ENCODE data around the gene PSAT1.

PSAT1 gene

DNA sequence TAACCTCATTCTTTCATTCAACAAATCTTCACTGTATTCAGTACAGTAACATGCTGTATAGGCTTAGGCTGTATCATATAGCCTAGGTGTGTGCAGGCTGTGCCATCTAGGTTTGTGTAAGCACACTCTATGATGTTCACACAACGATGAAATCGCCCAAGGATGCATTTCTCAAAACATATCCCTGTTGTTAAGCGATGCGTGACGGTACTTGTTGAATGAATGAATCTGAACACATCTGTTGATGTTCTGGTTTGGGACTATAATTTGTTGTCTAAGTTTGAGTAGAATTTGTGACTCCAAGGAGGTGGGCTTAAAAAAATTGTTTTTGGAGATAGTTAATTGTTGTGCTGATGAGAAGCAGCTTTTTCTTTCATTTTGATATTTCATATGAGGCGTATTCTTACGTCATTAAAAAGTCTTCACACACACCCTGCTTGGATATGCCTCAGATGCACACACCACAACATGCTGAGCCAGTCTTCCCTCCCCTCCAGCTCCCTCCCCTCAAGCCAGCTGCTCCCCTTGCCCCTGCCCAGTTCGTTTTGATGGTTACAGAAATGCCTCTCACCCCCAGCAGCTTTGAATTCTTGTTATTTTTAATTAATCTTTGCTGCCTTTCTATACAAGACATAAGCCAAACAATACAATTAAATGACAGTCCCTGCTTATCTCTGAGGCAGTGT is 5.5 kb upstream of the PSAT1 start:
- TF ChIP-seq FOXP2 (optimal IDR thresholded peaks at IDR 0.05; ENCODE audit: borderline replicate concordance, extremely low read depth, extremely low read length, insufficient read depth) (no peak), TAF1 (IDR thresholded peaks at IDR 0.05; ENCODE audit: borderline replicate concordance, insufficient read depth, low read length) (no peak), POLR2AphosphoS5 (IDR thresholded peaks at IDR 0.05; ENCODE audit: low read depth, low read length) (no peak), SIN3A (IDR thresholded peaks at IDR 0.05; ENCODE audit: borderline replicate concordance, insufficient read depth, low read length) (no peak)
- TF ChIP-seq, protein P1, sequence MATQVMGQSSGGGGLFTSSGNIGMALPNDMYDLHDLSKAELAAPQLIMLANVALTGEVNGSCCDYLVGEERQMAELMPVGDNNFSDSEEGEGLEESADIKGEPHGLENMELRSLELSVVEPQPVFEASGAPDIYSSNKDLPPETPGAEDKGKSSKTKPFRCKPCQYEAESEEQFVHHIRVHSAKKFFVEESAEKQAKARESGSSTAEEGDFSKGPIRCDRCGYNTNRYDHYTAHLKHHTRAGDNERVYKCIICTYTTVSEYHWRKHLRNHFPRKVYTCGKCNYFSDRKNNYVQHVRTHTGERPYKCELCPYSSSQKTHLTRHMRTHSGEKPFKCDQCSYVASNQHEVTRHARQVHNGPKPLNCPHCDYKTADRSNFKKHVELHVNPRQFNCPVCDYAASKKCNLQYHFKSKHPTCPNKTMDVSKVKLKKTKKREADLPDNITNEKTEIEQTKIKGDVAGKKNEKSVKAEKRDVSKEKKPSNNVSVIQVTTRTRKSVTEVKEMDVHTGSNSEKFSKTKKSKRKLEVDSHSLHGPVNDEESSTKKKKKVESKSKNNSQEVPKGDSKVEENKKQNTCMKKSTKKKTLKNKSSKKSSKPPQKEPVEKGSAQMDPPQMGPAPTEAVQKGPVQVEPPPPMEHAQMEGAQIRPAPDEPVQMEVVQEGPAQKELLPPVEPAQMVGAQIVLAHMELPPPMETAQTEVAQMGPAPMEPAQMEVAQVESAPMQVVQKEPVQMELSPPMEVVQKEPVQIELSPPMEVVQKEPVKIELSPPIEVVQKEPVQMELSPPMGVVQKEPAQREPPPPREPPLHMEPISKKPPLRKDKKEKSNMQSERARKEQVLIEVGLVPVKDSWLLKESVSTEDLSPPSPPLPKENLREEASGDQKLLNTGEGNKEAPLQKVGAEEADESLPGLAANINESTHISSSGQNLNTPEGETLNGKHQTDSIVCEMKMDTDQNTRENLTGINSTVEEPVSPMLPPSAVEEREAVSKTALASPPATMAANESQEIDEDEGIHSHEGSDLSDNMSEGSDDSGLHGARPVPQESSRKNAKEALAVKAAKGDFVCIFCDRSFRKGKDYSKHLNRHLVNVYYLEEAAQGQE (IDR thresholded peaks at IDR 0.05; ENCODE audit: insufficient read depth in 1 of 2, low read depth in 2 of 2, low read length in 2 of 2) = no peak

DNA sequence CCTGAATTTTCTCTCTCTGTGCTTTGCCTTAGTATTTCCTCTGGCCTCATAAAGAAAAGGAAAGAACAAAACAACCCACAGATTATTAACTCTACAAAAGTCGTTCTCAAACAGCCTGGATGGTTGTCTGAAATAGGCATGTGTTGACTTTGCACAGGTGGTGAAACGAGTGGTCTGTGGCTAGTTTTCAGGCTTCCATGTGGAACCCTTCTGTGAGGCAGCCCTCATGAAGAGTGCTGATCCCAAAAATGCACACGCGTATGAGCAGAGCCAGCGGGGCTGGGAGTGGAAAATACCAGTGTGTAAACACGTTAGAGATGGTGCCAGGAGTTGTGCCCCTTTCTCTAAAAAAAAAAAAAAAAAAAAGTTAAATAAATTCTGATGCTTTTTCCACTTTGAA is 4.9 kb upstream of the PSAT1 start:
- no peak for TF ChIP-seq FOXP2 (optimal IDR thresholded peaks at IDR 0.05; ENCODE audit: borderline replicate concordance, extremely low read depth, extremely low read length, insufficient read depth)
- no peak for TF ChIP-seq TAF1 (IDR thresholded peaks at IDR 0.05; ENCODE audit: borderline replicate concordance, insufficient read depth, low read length)
- TF ChIP-seq POLR2AphosphoS5 (IDR thresholded peaks at IDR 0.05; ENCODE audit: low read depth, low read length) = no peak
- no peak for TF ChIP-seq SIN3A (IDR thresholded peaks at IDR 0.05; ENCODE audit: borderline replicate concordance, insufficient read depth, low read length)
- TF ChIP-seq, protein P1 (IDR thresholded peaks at IDR 0.05; ENCODE audit: insufficient read depth in 1 of 2, low read depth in 2 of 2, low read length in 2 of 2) = no peak

- TF ChIP-seq SIN3A (IDR thresholded peaks at IDR 0.05; ENCODE audit: borderline replicate concordance, insufficient read depth, low read length) (no peak), POLR2AphosphoS5 (IDR thresholded peaks at IDR 0.05; ENCODE audit: low read depth, low read length) (no peak), FOXP2 (optimal IDR thresholded peaks at IDR 0.05; ENCODE audit: borderline replicate concordance, extremely low read depth, extremely low read length, insufficient read depth) (no peak), TAF1 (IDR thresholded peaks at IDR 0.05; ENCODE audit: borderline replicate concordance, insufficient read depth, low read length) (no peak)
- TF ChIP-seq, protein P1 (IDR thresholded peaks at IDR 0.05; ENCODE audit: insufficient read depth in 1 of 2, low read depth in 2 of 2, low read length in 2 of 2) = no peak
Measured at GRCh38 chr9:78292716-78293497, 4.0 kb upstream of the PSAT1 start.

- TF ChIP-seq FOXP2 (optimal IDR thresholded peaks at IDR 0.05; ENCODE audit: borderline replicate concordance, extremely low read depth, extremely low read length, insufficient read depth) (no peak), SIN3A (IDR thresholded peaks at IDR 0.05; ENCODE audit: borderline replicate concordance, insufficient read depth, low read length) (no peak), TAF1 (IDR thresholded peaks at IDR 0.05; ENCODE audit: borderline replicate concordance, insufficient read depth, low read length) (no peak), POLR2AphosphoS5 (IDR thresholded peaks at IDR 0.05; ENCODE audit: low read depth, low read length) (no peak)
- TF ChIP-seq, protein P1 (IDR thresholded peaks at IDR 0.05; ENCODE audit: insufficient read depth in 1 of 2, low read depth in 2 of 2, low read length in 2 of 2) = no peak
Measured at GRCh38 chr9:78294290-78295176, 2.4 kb upstream of the PSAT1 start.
